ENCODE results near the gene EID2B.

Gene EID2B, protein sequence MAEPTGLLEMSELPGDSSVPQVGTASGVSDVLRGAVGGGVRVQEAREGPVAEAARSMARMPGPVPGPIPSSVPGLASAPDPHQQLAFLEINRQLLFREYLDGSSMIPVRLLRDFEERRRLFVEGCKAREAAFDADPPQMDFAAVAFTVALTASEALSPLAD

DNA sequence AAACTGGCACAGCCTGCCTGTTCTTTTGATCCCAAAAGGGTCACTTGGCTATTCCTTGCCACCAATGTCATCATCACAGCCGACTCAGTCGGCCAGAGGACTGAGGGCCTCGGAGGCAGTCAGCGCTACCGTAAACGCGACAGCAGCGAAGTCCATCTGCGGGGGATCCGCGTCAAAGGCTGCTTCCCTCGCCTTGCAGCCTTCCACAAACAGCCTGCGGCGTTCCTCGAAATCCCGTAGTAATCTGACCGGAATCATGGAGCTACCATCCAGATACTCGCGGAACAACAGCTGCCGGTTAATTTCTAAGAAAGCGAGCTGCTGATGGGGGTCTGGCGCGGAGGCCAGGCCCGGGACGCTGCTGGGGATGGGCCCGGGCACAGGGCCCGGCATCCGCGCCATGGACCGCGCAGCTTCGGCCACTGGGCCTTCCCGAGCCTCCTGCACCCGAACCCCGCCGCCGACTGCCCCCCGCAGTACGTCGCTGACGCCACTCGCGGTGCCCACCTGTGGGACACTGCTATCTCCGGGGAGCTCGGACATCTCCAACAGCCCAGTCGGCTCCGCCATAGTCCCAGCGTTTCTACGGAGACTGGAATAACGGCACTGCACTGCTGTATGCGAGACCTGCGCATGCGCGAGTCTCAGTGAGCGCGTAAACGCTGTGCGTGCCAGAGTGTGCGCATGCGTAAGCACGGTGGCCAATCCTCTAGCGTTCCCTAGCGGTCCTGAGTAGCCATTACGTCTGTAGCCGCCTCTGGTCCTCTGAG is at the start of gene EID2B:
Gene EID2B, minus strand, starts transcription at position 620 of the 770 bp plus-strand sequence. Its CDS starts 50 bp downstream, at position 570.
- peak; percentile 97 for DNase-seq (ENCODE audit: low spot score)

DNA sequence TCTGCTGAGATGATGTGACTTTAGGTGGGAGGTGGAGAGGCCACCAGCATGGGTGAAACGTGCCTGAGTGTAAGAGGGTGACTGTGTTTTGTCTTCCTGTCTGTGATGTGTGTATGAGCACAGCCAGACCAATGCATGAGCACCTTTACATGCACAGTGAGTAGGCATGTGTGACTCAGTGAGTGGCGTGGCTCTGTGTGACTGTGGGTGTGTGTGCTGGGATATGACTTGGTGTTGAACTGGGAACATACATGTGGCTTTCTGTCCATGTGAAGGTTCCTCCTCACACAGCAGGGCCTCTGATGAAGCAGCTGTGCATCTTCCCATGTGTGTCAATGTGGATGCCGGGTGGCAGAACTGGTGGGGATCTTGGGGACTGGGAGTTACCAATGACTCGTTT is 49.8 kb upstream of the EID2B start:
- peak; percentile 17 for DNase-seq (ENCODE audit: low spot score)

DNA sequence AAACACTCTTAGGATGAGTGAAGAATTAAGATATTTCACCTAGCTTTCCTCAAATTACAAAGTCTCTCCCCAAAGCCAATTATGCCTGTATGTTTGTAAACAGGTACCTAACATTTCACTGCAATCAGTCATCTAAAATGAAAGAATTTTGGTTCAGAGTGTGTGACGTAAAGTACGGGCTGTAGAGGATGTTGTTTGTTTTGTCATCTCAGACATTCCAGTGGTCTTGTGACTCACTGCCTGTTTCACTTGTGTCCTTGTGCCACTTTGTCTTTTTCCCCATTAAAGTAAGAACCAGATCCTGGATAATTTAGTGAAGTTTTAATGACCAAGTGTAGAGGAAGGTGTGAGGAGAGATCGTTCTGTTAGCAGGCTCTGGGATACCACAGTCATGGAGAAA is 36.0 kb upstream of the EID2B start:
- peak; percentile 7 for DNase-seq (ENCODE audit: low spot score)

DNA sequence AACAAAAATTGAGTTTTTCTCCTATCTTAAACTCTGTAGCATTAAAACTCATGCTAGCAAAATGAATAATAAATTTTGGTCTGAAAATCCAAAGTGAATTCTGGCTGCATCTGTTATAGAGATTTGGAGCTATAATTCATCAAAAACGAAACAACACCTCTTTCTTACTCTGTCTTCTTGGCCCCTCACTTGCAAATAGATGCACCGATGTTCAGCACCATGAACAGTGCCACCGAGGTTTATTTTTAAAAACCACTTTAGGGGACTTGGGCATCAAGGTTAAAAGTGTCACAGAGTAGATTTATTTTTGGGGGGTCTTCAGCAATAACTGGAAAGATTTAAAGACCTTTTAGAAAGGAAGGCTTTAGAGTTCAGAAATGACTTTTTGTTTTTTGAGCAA is 33.4 kb upstream of the EID2B start:
- DNase-seq (ENCODE audit: low spot score), result no peak

DNA sequence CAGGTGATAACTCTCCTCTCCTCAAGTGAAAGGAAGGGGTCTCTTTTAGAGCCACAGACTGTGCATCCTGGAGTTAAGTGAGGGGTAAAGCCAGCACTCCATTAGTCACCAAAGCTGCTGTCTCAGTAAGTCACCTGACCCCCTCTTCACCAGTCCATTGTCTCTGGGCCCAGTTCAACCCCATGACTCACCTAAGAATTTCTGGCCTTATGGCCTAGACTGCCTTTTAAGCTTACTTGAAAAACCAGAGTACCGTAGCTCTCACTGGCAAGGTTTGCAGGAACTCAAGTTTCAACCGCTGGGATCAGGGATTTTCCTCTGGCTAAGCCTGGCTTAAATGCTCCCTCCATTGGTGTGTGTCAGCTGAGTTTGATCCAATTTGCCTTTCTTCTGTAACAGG is 30.8 kb upstream of the EID2B start:
- DNase-seq (ENCODE audit: low spot score), result no peak

DNA sequence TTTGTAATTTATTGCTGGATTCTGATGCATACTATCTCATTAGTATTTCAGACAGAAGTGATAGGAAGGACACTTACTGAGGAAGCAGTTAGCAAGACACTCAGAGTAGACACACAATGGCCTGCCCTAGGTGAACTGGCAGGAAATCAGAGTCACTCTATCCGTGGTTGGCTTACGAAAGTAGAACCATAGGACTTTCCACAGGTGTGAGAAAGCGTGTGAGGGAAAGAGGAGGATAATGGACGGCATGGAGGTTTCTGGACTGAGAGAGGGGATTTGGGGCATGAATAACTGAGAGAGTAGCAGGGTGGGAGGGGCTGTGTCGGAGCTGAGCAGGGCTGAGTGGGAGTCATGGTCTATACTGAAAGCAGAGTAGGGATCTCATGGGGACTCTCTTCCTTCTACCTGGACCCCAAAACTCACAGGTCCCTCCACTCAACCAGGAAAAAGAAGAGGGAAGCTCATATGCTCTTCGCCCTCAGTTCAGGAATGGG is 26.0 kb upstream of the EID2B start:
- peak; percentile 26 for DNase-seq (ENCODE audit: low spot score)

DNA sequence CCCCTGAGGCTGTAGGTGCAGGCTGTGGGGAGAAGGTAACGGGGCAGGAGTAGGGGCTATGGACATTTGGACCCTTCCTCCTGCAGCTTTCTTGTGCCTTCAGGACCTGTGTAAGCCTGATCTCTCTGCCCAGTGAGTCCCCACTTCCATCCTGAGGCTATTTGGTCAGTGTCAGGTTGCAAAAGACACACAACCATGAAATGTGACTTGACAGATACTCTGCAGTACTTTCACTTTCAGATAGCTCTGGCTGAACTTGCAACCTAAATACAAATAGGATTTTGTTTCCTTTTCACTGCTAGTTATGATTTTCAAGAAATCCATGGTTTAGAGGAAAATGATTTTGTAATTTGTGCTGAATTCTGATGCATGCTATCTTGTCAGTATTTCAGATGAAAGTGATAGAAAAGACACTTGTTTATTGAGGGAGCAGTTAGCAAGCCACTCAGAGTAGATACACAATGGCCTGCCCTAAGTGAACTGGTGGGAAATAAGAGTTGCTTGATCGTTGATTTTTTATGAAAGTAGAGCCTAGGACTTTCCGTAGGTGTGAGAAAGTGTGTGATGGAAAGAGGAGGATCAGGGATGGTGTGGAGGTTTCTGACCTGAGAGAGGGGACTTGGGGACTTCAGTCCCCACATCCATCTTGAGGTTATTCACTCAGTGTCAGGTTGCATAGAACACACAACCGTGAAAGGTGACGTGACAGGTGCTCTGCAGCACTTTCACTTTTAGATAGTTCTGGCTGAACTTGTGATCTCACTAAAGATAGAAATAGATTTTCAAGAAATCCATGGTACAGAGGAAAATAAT is 25.4 kb upstream of the EID2B start:
- peak; percentile 19 for DNase-seq (ENCODE audit: low spot score)

DNA sequence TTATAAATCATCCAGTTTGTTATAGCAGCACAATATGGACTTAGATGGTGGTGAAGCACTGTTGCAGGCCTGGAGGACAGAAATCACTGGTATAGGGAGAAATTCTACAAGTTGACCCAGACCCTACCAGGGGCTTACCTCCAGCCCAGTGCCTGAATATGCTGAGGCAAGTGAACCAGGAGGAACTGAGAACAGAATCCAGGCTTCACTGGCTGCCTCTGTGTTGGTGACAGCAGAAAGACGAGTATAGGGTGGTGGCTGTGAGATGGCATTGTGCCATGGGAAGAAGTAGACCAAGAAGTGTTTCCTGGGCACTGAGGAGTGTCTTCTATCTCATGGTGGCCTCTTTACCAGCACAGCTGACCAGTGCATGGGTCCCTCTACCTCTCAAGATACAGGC is 23.2 kb upstream of the EID2B start:
- no peak for DNase-seq (ENCODE audit: low spot score)

DNA sequence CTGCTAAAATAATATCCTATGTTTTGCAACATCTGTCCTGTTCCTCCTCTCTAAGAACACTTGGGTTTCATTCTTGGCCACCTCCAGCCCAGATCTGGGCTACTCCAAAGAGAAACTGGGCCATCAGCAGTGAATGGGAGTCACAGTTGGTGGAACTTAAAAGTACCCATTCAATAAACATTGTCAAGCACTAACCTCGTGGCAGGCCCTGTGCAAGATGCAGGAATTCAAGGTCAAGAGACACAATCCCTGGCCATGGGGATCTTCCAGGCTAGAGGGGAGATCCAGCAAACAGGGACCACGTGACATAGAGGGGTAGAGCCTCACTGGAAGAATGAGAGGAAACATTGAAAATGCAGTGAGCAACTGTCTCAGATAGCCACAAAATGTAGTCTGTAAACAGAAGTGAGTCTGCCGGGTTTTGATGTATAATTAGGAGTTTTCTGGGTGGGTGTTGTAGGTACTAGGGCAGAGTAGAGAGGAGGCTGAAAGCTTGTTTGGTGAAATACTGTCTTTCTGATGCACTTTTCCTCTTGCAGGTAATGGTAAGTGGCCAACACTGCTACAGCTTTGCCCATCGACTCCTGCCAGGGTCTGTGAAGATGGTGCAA is 22.2 kb upstream of the EID2B start:
- no peak for DNase-seq (ENCODE audit: low spot score)

DNA sequence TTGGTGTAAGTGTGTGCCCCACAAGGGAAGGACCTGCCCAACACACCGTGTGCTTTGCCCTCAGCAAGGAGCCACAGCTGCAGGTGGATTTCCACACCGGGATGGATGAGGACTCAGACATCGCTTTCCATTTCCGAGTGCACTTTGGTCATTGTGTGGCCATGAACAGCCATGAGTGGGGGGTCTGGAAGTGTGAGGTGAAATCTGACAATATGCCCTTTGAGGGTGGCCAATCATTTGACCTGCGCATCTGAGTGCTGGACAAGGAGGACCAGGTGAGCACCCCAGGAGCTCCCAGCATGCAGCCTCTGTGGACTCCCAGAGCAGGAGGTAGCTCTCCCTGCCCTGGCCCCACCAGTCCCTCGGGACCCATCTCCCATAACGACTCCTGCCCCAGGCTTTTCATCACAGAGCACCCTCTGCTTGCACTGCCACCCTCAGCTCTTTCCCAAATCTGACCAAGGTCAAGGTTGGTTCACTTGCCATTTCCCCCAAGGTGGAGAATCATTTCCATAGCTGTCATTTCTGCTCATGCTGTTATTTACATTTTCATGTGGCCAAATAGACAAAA is 20.5 kb upstream of the EID2B start:
- DNase-seq (ENCODE audit: low spot score), result no peak

DNA sequence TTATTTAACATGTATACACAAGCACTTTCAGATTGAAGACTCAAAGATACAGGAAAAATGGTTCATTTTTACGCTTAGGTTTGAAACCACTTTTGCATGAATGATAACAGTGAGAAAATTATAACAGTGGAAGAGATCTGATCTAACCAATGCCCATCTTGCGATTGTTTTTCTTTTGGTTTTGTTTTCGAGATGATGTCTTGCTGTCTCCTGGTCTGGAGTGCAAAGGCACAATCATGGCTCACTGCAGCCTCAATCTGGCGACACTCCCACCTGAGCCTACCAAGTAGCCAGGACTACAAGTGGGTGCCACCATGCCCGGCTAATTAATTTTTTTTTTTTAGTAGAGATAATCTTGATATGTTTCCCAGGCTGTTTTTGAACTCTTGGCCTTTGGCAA is 17.5 kb upstream of the EID2B start:
- no peak for DNase-seq (ENCODE audit: low spot score)

DNA sequence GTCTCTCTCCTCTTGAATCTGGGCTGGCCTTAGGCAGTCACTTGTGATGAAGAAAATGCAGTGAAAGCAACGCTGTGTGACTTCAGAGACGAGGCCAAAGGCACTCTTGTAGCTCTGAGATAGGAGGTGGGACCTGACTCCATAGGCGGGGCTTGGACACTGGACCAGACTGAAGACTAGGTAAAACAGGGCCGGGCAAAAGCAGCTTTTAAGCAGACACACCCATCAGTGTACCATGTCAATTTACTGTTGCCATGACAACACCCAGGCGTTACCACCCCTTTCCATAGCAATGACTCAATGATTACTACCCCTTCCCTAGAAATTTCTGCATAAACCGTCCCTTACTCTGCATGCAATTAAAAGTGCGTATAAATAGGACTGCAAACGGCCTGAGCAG is 13.9 kb upstream of the EID2B start:
- no peak for DNase-seq (ENCODE audit: low spot score)

DNA sequence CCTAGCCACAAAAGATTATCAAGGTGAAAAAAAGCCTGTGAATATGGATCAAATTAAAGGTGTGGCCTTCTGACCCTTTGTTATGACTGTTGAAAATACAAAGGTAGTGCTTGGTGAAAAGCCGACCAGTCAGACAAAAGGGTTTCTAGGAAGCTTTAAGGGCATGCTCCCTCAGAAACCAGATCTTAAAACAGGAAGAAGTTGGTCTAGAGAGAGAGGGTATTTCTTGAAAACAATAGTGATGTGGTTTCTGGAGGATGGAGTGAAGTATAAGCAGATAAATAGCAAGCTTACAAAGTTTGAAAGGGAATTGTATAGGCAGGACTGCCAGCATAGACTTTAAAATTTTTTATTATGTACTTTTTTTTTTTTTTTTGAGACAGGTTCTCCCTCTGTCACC is 12.3 kb upstream of the EID2B start:
- no peak for DNase-seq (ENCODE audit: low spot score)

DNA sequence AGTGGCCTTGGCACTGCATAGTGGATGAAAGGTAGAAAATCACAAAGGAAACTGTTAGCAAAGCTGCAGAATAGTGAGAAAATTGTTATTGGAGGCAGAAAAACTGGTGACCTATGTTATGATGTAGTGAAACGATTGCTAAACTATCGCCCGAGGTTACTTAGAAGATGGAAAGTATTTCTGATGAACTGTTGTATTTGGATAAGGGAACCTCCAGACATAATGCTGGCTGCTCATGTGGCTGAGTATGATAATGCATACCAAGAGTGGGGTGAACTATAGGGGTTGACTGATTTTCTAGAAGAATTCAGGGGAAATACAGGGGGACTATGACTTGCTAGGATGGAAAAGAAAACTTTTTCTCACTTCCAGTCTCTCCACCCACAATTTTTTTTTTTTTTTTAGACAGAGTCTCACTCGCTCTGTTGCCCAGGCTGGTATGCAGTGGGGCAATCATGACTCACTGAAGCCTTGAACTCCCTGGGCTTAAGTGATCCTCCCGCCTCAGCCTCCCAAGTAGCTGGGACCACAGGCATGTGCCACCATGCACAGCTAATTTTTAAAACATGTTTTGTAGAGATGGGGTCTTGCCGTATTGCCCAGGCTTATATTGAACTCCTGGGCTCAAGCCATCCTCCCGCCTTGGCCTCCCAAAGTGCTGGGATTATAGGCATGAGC is 11.7 kb upstream of the EID2B start:
- DNase-seq (ENCODE audit: low spot score), result no peak

DNA sequence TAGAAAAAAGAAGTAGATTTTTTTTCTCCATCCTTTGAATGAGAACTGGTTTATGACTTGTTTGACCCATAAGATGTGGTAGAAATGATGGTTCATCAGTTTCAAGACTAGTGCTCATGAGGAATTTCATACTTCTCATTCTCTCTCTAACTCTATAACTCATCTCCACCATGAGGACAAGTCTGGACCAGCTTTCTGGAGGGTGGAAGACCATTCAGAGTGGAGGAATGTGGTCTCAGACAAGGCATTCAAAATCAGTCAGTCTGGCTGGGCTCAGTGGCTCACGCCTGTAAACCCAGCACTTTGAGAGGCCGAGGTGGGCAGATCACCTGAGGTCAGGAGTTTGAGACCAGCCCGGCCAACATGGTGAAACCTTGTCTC is 10.8 kb upstream of the EID2B start:
- DNase-seq (ENCODE audit: low spot score), result no peak

DNA sequence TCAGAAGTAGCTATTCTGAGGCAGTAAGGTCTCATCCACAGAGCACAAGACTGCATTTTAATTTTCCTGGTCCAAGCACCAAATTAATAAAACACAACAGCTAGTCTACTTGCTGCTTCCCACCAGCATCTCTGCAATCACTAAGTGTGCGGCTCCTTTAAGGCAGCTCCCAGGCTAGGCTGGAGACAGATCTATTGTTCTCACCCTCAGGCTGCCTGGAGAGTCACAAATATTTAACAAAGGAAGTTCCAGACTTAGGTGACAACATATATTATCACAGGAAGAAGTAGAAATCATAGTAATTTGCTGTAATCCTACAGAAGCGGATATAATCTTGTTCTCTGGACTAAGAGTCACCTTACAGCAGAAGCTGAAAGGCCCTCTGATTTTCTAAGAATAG is 9.6 kb upstream of the EID2B start:
- DNase-seq (ENCODE audit: low spot score), result no peak

DNA sequence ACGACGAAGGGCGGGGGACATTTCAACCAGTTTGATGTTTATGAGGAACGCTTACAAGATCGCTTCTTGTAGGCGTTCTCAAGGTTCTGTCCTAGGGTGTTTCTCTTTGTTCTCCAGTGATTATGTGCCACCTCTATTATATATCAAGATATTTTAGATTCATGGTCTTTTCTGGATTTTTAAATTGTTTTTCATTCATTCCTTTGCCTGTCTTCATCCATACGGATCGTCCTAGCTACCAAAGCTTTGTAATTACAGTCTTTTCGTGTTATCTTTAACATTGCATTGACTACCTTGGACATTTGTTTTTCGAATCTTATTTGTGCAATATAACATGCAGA is 7.7 kb upstream of the EID2B start:
- no peak for DNase-seq (ENCODE audit: low spot score)

DNA sequence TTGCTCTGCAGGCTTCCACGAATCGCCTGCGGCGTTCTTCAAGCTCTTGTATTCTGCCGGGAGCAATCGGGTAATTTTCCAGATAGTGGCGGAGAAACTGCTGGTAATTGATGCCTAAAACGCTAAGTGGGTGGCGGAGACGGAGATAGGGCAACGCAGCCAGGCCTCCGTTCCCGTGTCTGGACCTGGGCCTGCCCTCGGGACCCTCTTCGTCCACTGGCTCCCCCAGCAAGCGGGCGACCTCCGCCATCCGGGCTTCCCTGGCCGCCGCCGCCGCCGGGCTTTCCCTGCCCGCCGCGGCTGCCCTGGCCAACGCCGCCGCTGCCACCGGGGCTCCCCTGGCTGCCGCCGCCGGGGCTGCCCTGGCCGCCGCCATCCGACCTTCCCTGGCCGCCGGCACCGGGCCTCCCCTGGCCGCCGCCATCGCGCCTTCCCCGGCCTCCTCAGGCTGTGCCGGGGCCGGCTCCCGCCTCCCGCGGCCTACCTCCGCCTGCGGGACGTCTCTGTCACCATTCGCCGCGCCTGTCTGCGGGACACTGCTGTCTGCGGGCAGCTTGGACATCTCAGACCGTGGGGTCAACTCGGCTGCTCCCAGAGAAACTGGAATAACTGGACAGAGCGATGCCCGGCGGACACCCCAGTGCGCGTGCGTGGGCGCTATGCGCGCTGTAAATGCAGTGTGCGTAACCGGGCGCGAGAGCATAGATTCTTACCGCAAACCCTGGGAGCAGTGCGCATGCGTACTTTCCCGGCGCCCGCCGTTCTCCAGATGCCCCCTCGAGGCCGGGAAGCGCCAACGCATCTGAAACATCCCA is 7.1 kb upstream of the EID2B start, which contains the start of gene EID2:
Gene EID2, minus strand, starts transcription at position 644 of the 815 bp plus-strand sequence. Its CDS starts 82 bp downstream, at position 562.
- DNase-seq (ENCODE audit: low spot score), result peak; percentile 96

DNA sequence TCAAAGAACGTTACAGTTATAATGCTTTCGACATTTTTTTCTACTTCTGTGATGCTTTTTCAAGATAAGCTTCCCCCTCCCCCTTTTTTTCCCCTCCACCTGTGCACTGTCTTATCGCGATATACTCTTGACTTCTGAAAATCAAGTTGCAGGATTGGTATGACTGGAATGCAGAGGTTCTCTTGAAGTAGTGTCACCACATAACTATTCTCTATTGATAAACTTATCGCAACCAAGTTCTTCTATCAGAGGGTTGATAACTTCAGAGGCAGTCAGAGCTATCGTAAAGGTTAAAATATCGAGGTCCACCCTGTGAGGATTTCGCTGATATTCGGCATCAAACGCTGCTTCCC is 6.5 kb upstream of the EID2B start:
- DNase-seq (ENCODE audit: low spot score), result peak; percentile 33

DNA sequence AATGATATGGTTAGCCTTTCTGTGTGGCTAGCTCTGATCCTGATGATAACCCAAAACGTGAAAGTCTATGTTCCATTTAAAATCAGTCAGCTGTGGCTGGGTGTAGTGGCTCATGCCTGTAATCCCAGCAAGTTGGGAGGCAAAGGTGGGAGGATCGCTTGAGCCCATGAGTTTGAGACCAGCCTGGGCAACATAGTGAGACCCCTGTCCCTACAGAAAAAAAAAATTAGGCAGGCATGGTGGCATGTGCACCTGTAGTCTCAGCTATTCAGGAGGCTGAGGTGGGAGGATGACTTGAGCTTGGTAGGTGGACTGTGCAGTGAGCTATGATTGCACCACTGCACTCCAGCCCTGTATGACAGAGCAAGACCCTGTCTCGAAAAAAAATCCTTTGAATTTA is 1.1 kb upstream of the EID2B start:
- no peak for DNase-seq (ENCODE audit: low spot score)

DNA sequence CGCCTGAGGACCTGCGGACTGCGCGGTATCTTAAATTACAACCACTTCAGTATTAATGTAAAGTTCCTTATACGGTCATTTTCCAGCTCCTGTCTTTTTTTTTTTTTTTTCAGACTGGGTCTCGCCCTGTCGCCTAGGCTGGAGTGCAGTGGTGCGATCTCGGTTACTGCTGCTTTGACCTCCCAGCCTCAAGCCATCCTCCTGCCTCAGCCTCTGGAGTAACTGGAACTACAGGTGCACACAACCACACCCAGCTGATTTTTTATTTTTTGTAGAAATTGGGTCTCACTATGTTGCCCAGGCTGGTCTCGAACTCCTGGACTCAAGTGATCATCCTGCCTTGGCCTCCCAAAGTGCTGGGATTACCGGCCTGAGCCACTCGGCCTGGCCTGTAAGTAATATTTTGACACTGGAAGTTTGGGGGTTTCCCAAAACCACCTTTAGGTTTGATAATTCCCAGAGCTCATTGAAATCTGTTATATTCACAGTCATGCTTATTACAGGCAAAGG is 406 bp upstream of the EID2B start:
- no peak for DNase-seq (ENCODE audit: low spot score)
